GM23338 (cell line): ENCODE measurements around the gene PLEKHM2. TPM values are rescaled to one million over a fixed set of nuclear protein-coding genes. Genes with fewer than 3 reads are reported as not detected.

ENCODE experiments used
- ATAC-seq: fragments of 200-7000 bp; cut with Tn5 transposase; 3 replicates; pipeline ENCODE4 v1.9.1; 2020
- DNase-seq: peaks from one replicate; pipeline ENCODE4 v3.0.0-alpha.2; 2015; ENCODE audit warnings: low spot score
- H2AFZ ChIP-seq: fragments of 200-600 bp; sonication (generic); 2 replicates; pipeline ENCODE4 v1.8.0; 2016; ENCODE audit warnings: antibody characterized with exemption, mild to moderate bottlenecking, moderate library complexity
- H3F3A ChIP-seq: fragments of 200-600 bp; sonication (generic); replicated peaks from 2 replicates; pipeline ENCODE4 v1.8.0; 2017; ENCODE audit warnings: antibody characterized with exemption, mixed run types, low read depth
- H3K27ac ChIP-seq: fragments of 200-600 bp; sonication (generic); 2 replicates; pipeline ENCODE4 v1.6.1; 2016; ENCODE audit warnings: low read depth
- H3K27me3 ChIP-seq: fragments of 200-600 bp; sonication (generic); 2 replicates; pipeline ENCODE4 v1.8.0; 2016; ENCODE audit warnings: mild to moderate bottlenecking, mixed run types, moderate library complexity; ENCODE audit not compliant: insufficient read depth
- H3K36me3 ChIP-seq: fragments of 200-600 bp; sonication (generic); 2 replicates; pipeline ENCODE4 v1.8.0; 2016; ENCODE audit warnings: mild to moderate bottlenecking; ENCODE audit not compliant: insufficient read depth
- H3K4me1 ChIP-seq: fragments of 200-600 bp; sonication (generic); 2 replicates; pipeline ENCODE4 v1.8.0; 2016; ENCODE audit warnings: mild to moderate bottlenecking, moderate library complexity; ENCODE audit not compliant: insufficient read depth
- H3K4me2 ChIP-seq: fragments of 200-600 bp; sonication (generic); 2 replicates; pipeline ENCODE4 v1.7.1; 2017; ENCODE audit warnings: mixed run types
- H3K4me3 ChIP-seq: fragments of 200-600 bp; sonication (generic); 2 replicates; pipeline ENCODE4 v1.6.1; 2016; ENCODE audit warnings: mixed run types
- H3K79me2 ChIP-seq: fragments of 200-600 bp; sonication (generic); replicated peaks from 2 replicates; pipeline ENCODE4 v1.8.0; 2017; ENCODE audit warnings: mild to moderate bottlenecking; ENCODE audit not compliant: insufficient read depth
- H3K9me2 ChIP-seq: fragments of 200-600 bp; sonication (generic); 2 replicates; pipeline ENCODE4 v1.8.0; 2017; ENCODE audit not compliant: insufficient read depth
- H4K20me1 ChIP-seq: fragments of 200-600 bp; sonication (generic); replicated peaks from 2 replicates; pipeline ENCODE4 v1.8.0; 2017; ENCODE audit warnings: mild to moderate bottlenecking; ENCODE audit not compliant: insufficient read depth
- H3K27ac Mint-ChIP-seq: 2 replicates; pipeline ENCODE4 v1.8.0; 2020; ENCODE audit warnings: inconsistent platforms, mild to moderate bottlenecking, moderate library complexity, mixed read lengths
- H3K27me3 Mint-ChIP-seq: 3 replicates; pipeline ENCODE4 v1.8.0; 2022; ENCODE audit warnings: low read depth, mild to moderate bottlenecking, moderate library complexity, mixed read lengths, inconsistent platforms; ENCODE audit not compliant: insufficient read depth, poor library complexity
- H3K36me3 Mint-ChIP-seq: 3 replicates; pipeline ENCODE4 v1.8.0; 2021; ENCODE audit warnings: low read depth, mild to moderate bottlenecking, inconsistent platforms, moderate library complexity, mixed read lengths
- H3K4me1 Mint-ChIP-seq: 3 replicates; pipeline ENCODE4 v1.8.0; 2020; ENCODE audit warnings: mild to moderate bottlenecking, inconsistent platforms, mixed read lengths
- H3K4me3 Mint-ChIP-seq: 3 replicates; pipeline ENCODE4 v1.8.0; 2021; ENCODE audit warnings: moderate library complexity, mild to moderate bottlenecking, inconsistent platforms, mixed read lengths
- H3K9me3 Mint-ChIP-seq: 3 replicates; pipeline ENCODE4 v1.8.0; 2020; ENCODE audit warnings: moderate library complexity, mild to moderate bottlenecking, inconsistent platforms, mixed read lengths
- CREB1 ChIP-seq: fragments of 250-450 bp; sonication (Bioruptor Pico); IDR thresholded peaks from 2 replicates; pipeline ENCODE4 v1.5.0; 2020; ENCODE audit warnings: low read depth, mild to moderate bottlenecking, moderate library complexity
- CTCF ChIP-seq, 2 experiments: fragments of 200-600 bp in 1 of 2; sonication (generic) in 1 of 2; conservative IDR thresholded peaks; 2 replicates each; pipeline versions ENCODE4 v1.5.1 to v1.6.1; 2016 to 2017; ENCODE audit warnings: antibody characterized with exemption in 2 of 2, low read depth in 2 of 2, mild to moderate bottlenecking in 2 of 2, moderate library complexity in 1 of 2
- ETS1 ChIP-seq: IDR thresholded peaks from 2 replicates; pipeline ENCODE4 v1.6.1; 2016; ENCODE audit warnings: antibody characterized with exemption
- EZH2 ChIP-seq: fragments of 200-600 bp; sonication (generic); IDR thresholded peaks from one replicate; pipeline ENCODE4 v1.8.0; 2017; ENCODE audit warnings: antibody characterized with exemption, mild to moderate bottlenecking, low read depth; ENCODE audit not compliant: unreplicated experiment
- EZH2phosphoT487 ChIP-seq: fragments of 200-600 bp; sonication (generic); IDR thresholded peaks from one replicate; pipeline ENCODE4 v1.8.1; 2018; ENCODE audit warnings: antibody characterized with exemption; ENCODE audit not compliant: unreplicated experiment
- JUNB ChIP-seq: IDR thresholded peaks from one replicate; pipeline ENCODE4 v1.6.1; 2016; ENCODE audit warnings: antibody characterized with exemption; ENCODE audit not compliant: unreplicated experiment
- NANOG ChIP-seq: IDR thresholded peaks from 2 replicates; pipeline ENCODE4 v1.6.1; 2016; ENCODE audit warnings: antibody characterized with exemption, borderline replicate concordance
- POLR2AphosphoS5 ChIP-seq: IDR thresholded peaks from 2 replicates; pipeline ENCODE4 v1.6.1; 2016; ENCODE audit warnings: antibody characterized with exemption, low read depth
- STAT1 ChIP-seq: IDR thresholded peaks from one replicate; pipeline ENCODE4 v1.6.1; 2016; ENCODE audit warnings: antibody characterized with exemption; ENCODE audit not compliant: unreplicated experiment
- ZNF114 ChIP-seq: fragments of 250-450 bp; sonication (Bioruptor Pico); IDR thresholded peaks from 2 replicates; pipeline ENCODE4 v1.5.0; 2020; ENCODE audit warnings: mild to moderate bottlenecking, moderate library complexity
- ZNF331 ChIP-seq: fragments of 250-450 bp; sonication (Bioruptor Pico); IDR thresholded peaks from 2 replicates; pipeline ENCODE4 v1.5.0; 2020; ENCODE audit warnings: low read depth, mild to moderate bottlenecking, moderate library complexity
- ZNF462 ChIP-seq: fragments of 250-450 bp; sonication (Bioruptor Pico); IDR thresholded peaks from 2 replicates; pipeline ENCODE4 v1.5.0; 2020; ENCODE audit warnings: mild to moderate bottlenecking, moderate library complexity
- polyA plus RNA-seq: library from polyadenylated mRNA; unstranded; fragments of >200 nt; fragmentation: Nextera tagmentation; extraction: Ambion mirVana; gene quantifications from 2 replicates; pipeline ENCODE4 v1.2.1, GENCODE V29; 2016
- total RNA-seq: library from RNA; depleted of rRNA; stranded (reverse); fragments of >200 nt; shearing (Covaris generic); gene quantifications from 2 replicates; pipeline ENCODE4 v1.2.3, GENCODE V29; 2014
- TF ChIP-seq, protein P1 (sequence below): IDR thresholded peaks from one replicate; pipeline ENCODE4 v1.6.1; 2018; ENCODE audit warnings: antibody characterized with exemption; ENCODE audit not compliant: unreplicated experiment

PLEKHM2 gene
- total and polyA plus RNA-seq, 2 experiments from 2014 or later = 11.2 to 40.0 TPM

DNA sequence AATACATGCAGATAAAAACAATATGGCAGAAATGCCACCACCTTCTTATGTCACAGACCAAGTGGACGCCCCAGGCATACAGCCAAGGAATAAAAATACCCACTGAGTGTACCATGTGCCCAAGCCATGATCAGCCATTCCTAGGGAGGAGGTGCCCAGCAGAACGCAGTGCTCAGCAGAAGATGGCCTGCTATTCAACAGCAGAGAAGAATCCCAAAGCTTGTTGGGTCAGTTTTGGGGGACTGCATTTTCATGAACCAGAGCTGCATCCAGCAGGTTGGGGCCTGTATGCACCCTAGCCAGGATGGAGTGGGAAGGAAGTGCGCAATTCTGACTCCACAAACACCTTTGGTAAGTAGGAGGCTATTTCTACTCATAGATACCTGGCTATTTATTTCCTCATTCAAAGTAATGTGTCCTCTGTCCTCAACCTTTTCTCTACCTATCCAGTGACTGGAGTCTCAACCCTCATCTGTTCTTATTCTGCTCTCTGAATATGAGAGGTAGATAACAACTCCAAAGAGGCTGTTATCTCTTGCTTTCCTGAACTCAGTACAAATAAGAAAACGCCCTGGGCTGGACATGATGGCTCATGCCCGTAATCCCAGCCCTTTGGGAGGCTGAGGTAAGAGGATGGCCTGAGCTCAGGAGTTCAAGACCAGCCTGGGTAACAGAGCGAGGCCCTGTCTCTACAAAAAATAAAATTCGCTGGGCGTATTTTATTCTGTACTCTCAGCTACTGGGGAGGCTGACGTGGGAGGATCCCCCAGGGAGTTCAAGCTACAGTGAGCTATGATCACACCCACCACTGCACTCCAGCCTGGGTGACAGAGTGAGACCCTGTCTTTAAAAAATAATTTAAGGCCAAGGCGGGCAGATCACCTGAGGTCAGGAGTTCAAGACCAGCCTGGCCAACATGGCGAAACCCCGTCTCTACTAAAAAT, 2.5 kb upstream of the PLEKHM2 start:
- no peak overlapping the region for H3K4me3 Mint-ChIP-seq
- H3F3A ChIP-seq = 0 out of 2 replicates have a peak, but pooled peaks cover 10% of the 10 kb centered on the region
- peaks cover 19% of the 10 kb centered on the region for H3K9me3 Mint-ChIP-seq
- DNase-seq = no peak
- no peaks in the 10 kb centered on the region for H3K27me3 ChIP-seq
- H3K36me3 ChIP-seq = no peaks in the 10 kb centered on the region
- H3K4me1 ChIP-seq = peaks cover 10% of the 10 kb centered on the region
- TF ChIP-seq, protein P1, sequence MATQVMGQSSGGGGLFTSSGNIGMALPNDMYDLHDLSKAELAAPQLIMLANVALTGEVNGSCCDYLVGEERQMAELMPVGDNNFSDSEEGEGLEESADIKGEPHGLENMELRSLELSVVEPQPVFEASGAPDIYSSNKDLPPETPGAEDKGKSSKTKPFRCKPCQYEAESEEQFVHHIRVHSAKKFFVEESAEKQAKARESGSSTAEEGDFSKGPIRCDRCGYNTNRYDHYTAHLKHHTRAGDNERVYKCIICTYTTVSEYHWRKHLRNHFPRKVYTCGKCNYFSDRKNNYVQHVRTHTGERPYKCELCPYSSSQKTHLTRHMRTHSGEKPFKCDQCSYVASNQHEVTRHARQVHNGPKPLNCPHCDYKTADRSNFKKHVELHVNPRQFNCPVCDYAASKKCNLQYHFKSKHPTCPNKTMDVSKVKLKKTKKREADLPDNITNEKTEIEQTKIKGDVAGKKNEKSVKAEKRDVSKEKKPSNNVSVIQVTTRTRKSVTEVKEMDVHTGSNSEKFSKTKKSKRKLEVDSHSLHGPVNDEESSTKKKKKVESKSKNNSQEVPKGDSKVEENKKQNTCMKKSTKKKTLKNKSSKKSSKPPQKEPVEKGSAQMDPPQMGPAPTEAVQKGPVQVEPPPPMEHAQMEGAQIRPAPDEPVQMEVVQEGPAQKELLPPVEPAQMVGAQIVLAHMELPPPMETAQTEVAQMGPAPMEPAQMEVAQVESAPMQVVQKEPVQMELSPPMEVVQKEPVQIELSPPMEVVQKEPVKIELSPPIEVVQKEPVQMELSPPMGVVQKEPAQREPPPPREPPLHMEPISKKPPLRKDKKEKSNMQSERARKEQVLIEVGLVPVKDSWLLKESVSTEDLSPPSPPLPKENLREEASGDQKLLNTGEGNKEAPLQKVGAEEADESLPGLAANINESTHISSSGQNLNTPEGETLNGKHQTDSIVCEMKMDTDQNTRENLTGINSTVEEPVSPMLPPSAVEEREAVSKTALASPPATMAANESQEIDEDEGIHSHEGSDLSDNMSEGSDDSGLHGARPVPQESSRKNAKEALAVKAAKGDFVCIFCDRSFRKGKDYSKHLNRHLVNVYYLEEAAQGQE = no peak
- TF ChIP-seq NANOG (no peak), EZH2phosphoT487 (no peak), CREB1 (CRISPR knock-in tag) (no peak), ZNF114 (CRISPR knock-in tag) (no peak), EZH2 (no peak), CTCF (conservative IDR thresholded peaks at IDR 0.05; ENCODE audit: low read depth in 2 of 2) (no peak), POLR2AphosphoS5 (no peak), ZNF331 (CRISPR knock-in tag) (no peak), ETS1 (no peak), ZNF462 (no peak), STAT1 (no peak), JUNB (no peak)
- no peak overlapping the region for H3K27ac Mint-ChIP-seq
- peaks cover 20% of the 10 kb centered on the region for H3K4me1 Mint-ChIP-seq
- H3K36me3 Mint-ChIP-seq = peaks cover 7% of the 10 kb centered on the region; the same call in 1 of the 3 replicates
- no peak overlapping the region; the same call in 1 of the 2 replicates for H2AFZ ChIP-seq
- peaks cover 18% of the 10 kb centered on the region for H3K79me2 ChIP-seq
- H3K9me2 ChIP-seq = no peaks in the 10 kb centered on the region
- H3K4me3 ChIP-seq = no peak overlapping the region
- H3K27me3 Mint-ChIP-seq = peaks cover 8% of the 10 kb centered on the region
- H3K4me2 ChIP-seq = 0 out of 2 replicates have a peak overlapping the region, but pooled peaks have one; percentile 34
- H4K20me1 ChIP-seq = no peaks in the 10 kb centered on the region
- ATAC-seq = no peak
- H3K27ac ChIP-seq = 0 out of 2 replicates have a peak overlapping the region, but pooled peaks have one; percentile 58
